SK-N-SH (cell line): ENCODE data around the gene MRGPRG. TPM values are rescaled to one million over a fixed set of nuclear protein-coding genes. Genes with fewer than 3 reads are reported as not detected.

ENCODE experiments used
- CTCF ChIA-PET: fragments of 300-600, 350-600 bp; formaldehyde crosslinking; extraction: SDS; loops from one replicate; lab custom pipeline; 2021; lab: Yijun Ruan, JAX
- POLR2A ChIA-PET: fragments of 350-600 bp; sonication (Branson Sonifier 250); formaldehyde crosslinking; extraction: SDS; loops from one replicate; lab custom pipeline; 2020; ENCODE audit warnings: antibody characterized with exemption, inconsistent platforms; lab: Yijun Ruan, JAX
- DNase-seq: peaks from one replicate; pipeline ENCODE4 v3.0.0; 2012
- H2AFZ ChIP-seq: fragments of 200-600 bp; sonication (generic); 2 replicates; pipeline ENCODE4 v1.8.1; 2016; ENCODE audit warnings: antibody characterized with exemption, mild to moderate bottlenecking, low read depth
- H3F3A ChIP-seq: fragments of 200-600 bp; sonication (generic); replicated peaks from 2 replicates; pipeline ENCODE3; 2016; ENCODE audit warnings: antibody characterized with exemption, mild to moderate bottlenecking; ENCODE audit not compliant: insufficient read depth
- H3K27ac ChIP-seq, 2 experiments: fragments of 200-500 bp in 1 of 2; fragments of 200-600 bp in 1 of 2; sonication (Bioruptor generic) in 1 of 2; sonication (generic), shearing (Covaris generic) in 1 of 2; 2 replicates each; pipeline versions ENCODE4 v1.5.1 to v1.6.1; 2014 to 2016; ENCODE audit warnings: low read depth in 2 of 2, inconsistent platforms in 1 of 2, low read length in 1 of 2, mild to moderate bottlenecking in 1 of 2, mixed read lengths in 1 of 2
- H3K27me3 ChIP-seq: fragments of 200-600 bp; sonication (generic), shearing (Covaris generic); 2 replicates; pipeline ENCODE4 v1.6.1; 2016; ENCODE audit warnings: mixed run types; ENCODE audit not compliant: insufficient read depth
- H3K36me3 ChIP-seq, 2 experiments: fragments of 200-500 bp in 1 of 2; fragments of 200-600 bp in 1 of 2; sonication (Bioruptor generic) in 1 of 2; sonication (generic) in 1 of 2; replicated peaks in 1 of 2; 2 replicates each; pipeline versions ENCODE3 to v1.5.1; 2014 to 2016; ENCODE audit warnings: low read length in 1 of 2, mild to moderate bottlenecking in 1 of 2; ENCODE audit not compliant: insufficient read depth in 2 of 2, control insufficient read depth in 1 of 2
- H3K4me1 ChIP-seq, 2 experiments: fragments of 200-500 bp in 1 of 2; fragments of 200-600 bp in 1 of 2; sonication (Bioruptor generic) in 1 of 2; sonication (generic), shearing (Covaris generic) in 1 of 2; 2 replicates each; pipeline versions ENCODE4 v1.5.1 to v1.6.1; 2014 to 2016; ENCODE audit warnings: low read depth in 1 of 2, low read length in 1 of 2, mixed run types in 1 of 2; ENCODE audit not compliant: insufficient read depth in 2 of 2, control insufficient read depth in 1 of 2
- H3K4me2 ChIP-seq: fragments of 200-600 bp; sonication (generic), shearing (Covaris generic); 2 replicates; pipeline ENCODE4 v1.6.1; 2017; ENCODE audit warnings: mixed run types
- H3K4me3 ChIP-seq, 2 experiments: fragments of 200-500 bp in 1 of 2; fragments of 200-600 bp in 1 of 2; sonication (Bioruptor generic) in 1 of 2; sonication (generic), shearing (Covaris generic) in 1 of 2; 2 replicates each; pipeline versions ENCODE4 v1.5.1 to v1.8.1; 2014 to 2016; ENCODE audit warnings: low read depth in 2 of 2, inconsistent platforms in 1 of 2, low read length in 1 of 2, mild to moderate bottlenecking in 1 of 2, mixed read lengths in 1 of 2, moderate library complexity in 1 of 2
- H3K79me2 ChIP-seq: fragments of 200-600 bp; sonication (generic); 2 replicates; pipeline ENCODE4 v1.8.1; 2017; ENCODE audit warnings: mild to moderate bottlenecking; ENCODE audit not compliant: insufficient read depth
- H3K9ac ChIP-seq: fragments of 200-600 bp; sonication (generic); 2 replicates; pipeline ENCODE4 v1.6.1; 2017; ENCODE audit warnings: mixed run types
- H3K9me2 ChIP-seq: fragments of 200-600 bp; sonication (generic); 2 replicates; pipeline ENCODE4 v1.6.1; 2017; ENCODE audit warnings: mixed run types
- H3K9me3 ChIP-seq: fragments of 200-600 bp; sonication (generic); 2 replicates; pipeline ENCODE4 v1.6.1; 2017; ENCODE audit warnings: mixed run types, mild to moderate bottlenecking, moderate library complexity
- H4K20me1 ChIP-seq: fragments of 200-600 bp; sonication (generic); 2 replicates; pipeline ENCODE4 v1.6.1; 2017; ENCODE audit warnings: mild to moderate bottlenecking, mixed run types; ENCODE audit not compliant: insufficient read depth
- CTCF ChIP-seq: fragments of 200-600 bp; sonication (generic); IDR thresholded peaks from 2 replicates; pipeline ENCODE4 v1.6.1; 2017; ENCODE audit warnings: antibody characterized with exemption, mild to moderate bottlenecking, moderate library complexity
- ELF1 ChIP-seq: IDR thresholded peaks from 2 replicates; pipeline ENCODE4 v1.4.0; 2012
- EZH2phosphoT487 ChIP-seq: fragments of 200-600 bp; sonication (generic); IDR thresholded peaks from 2 replicates; pipeline ENCODE4 v1.6.1; 2017; ENCODE audit warnings: low read depth, mixed run types, mild to moderate bottlenecking, antibody characterized with exemption, moderate library complexity, borderline replicate concordance
- FOSL2 ChIP-seq: IDR thresholded peaks from 2 replicates; pipeline ENCODE4 v1.4.0; 2012; ENCODE audit warnings: low read depth, mild to moderate bottlenecking, moderate library complexity, borderline replicate concordance
- FOXJ3 ChIP-seq: sonication (generic); formaldehyde crosslinking; IDR thresholded peaks from 2 replicates; pipeline ENCODE4 v1.5.1; 2020; ENCODE audit warnings: mild to moderate bottlenecking, missing genetic modification reagents
- GATA2 ChIP-seq: sonication (generic); formaldehyde crosslinking; IDR thresholded peaks from 2 replicates; pipeline ENCODE4 v1.5.0; 2020; ENCODE audit warnings: mild to moderate bottlenecking, missing genetic modification reagents
- JUND ChIP-seq: IDR thresholded peaks from 2 replicates; pipeline ENCODE4 v1.4.0; 2012
- MAX ChIP-seq: IDR thresholded peaks from 2 replicates; pipeline ENCODE4 v1.4.0; 2012; ENCODE audit warnings: low read depth
- NFIC ChIP-seq: IDR thresholded peaks from 2 replicates; pipeline ENCODE4 v1.4.0; 2012; ENCODE audit warnings: borderline replicate concordance
- PBX3 ChIP-seq: IDR thresholded peaks from 2 replicates; pipeline ENCODE4; 2012
- RAD21 ChIP-seq: IDR thresholded peaks from 2 replicates; pipeline ENCODE4 v1.6.1; 2012; ENCODE audit warnings: mild to moderate bottlenecking, low read length
- RXRA ChIP-seq: IDR thresholded peaks from 2 replicates; pipeline ENCODE4 v1.4.0; 2012; ENCODE audit warnings: low read depth, mild to moderate bottlenecking, borderline replicate concordance
- SMC3 ChIP-seq: IDR thresholded peaks from 2 replicates; pipeline ENCODE4 v1.6.1; 2012; ENCODE audit warnings: low read depth, low read length, improper control_type of control experiment
- TAF1 ChIP-seq: IDR thresholded peaks from 2 replicates; pipeline ENCODE4 v1.6.1; 2012; ENCODE audit warnings: low read depth, mild to moderate bottlenecking, low read length, moderate library complexity, borderline replicate concordance
- TEAD4 ChIP-seq: IDR thresholded peaks from 2 replicates; pipeline ENCODE4 v1.4.0; 2012; ENCODE audit warnings: mild to moderate bottlenecking, borderline replicate concordance; ENCODE audit not compliant: insufficient read depth
- USF1 ChIP-seq: IDR thresholded peaks from 2 replicates; pipeline ENCODE4 v1.4.0; 2012; ENCODE audit warnings: low read depth, borderline replicate concordance
- ZBTB33 ChIP-seq: IDR thresholded peaks from 2 replicates; pipeline ENCODE4 v1.4.0; 2012; ENCODE audit warnings: low read depth, borderline replicate concordance
- WGBS: methylation state at CpG from one replicate; pipeline ENCODE4 v1.1.6; 2017; ENCODE audit warnings: low lambda C conversion rate; 5-methylcytosine and 5-hydroxymethylcytosine counted together
- polyA plus RNA-seq, 3 experiments: library from polyadenylated mRNA; depleted of rRNA; stranded (reverse); fragments of >200 nt; gene quantifications; 2 replicates each; pipeline ENCODE4 v1.2.3, GENCODE V29; 2012

The MRGPRG gene
- polyA plus RNA-seq, 1 of the 3 experiments (the other 2 are of a cell fraction), result not detected

- DNase-seq, result no peak
- H3K9ac ChIP-seq, result no peak overlapping the region
- no peaks in the 10 kb centered on the region for H3K27me3 ChIP-seq
- H3K9me3 ChIP-seq, result no peaks in the 10 kb centered on the region
- CTCF ChIA-PET, result interaction anchor here (0.6 to 2.6 kb wide), 3 partner anchors 9 to 170 kb away, joined by 3 to 8 read pairs (median 6); no protein-coding TSS in a partner anchor
- no peaks in the 10 kb centered on the region for H3K36me3 ChIP-seq
- no peaks in the 10 kb centered on the region for H3K9me2 ChIP-seq
- no peaks in the 10 kb centered on the region for H3F3A ChIP-seq
- WGBS, result 68% methylated on average over 7 of the region's 12 CpGs
- H4K20me1 ChIP-seq, result no peaks in the 10 kb centered on the region
- H2AFZ ChIP-seq, result no peak overlapping the region
- H3K27ac ChIP-seq, result no peak overlapping the region
- no peak overlapping the region for H3K4me2 ChIP-seq
- TF ChIP-seq USF1, result no peak
- no peak for TF ChIP-seq TAF1
- TF ChIP-seq GATA2 (CRISPR knock-in tag), result no peak
- no peak for TF ChIP-seq RAD21
- TF ChIP-seq PBX3, result no peak
- TF ChIP-seq ELF1, result no peak
- TF ChIP-seq EZH2phosphoT487, result no peak
- no peak for TF ChIP-seq RXRA
- no peak for TF ChIP-seq SMC3
- no peak for TF ChIP-seq TEAD4
- TF ChIP-seq ZBTB33, result no peak
- TF ChIP-seq JUND, result no peak
- no peak for TF ChIP-seq FOXJ3
- no peak for TF ChIP-seq NFIC
- TF ChIP-seq CTCF, result no peak
- no peak for TF ChIP-seq FOSL2
- no peak for TF ChIP-seq MAX
- no peak overlapping the region for H3K4me3 ChIP-seq
- no peaks in the 10 kb centered on the region for H3K79me2 ChIP-seq
- peaks cover 0 to 13% of the 10 kb centered on the region in 2 experiments; a peak in 1 of 4 replicates for H3K4me1 ChIP-seq
- POLR2A ChIA-PET, result no interaction called here
Measured at GRCh38 chr11:3194016-3194816, 24.4 kb downstream of the MRGPRG start.
